Measurements from ENCODE around the gene SORBS1. TPM values are rescaled to one million over a fixed set of nuclear protein-coding genes. Genes with fewer than 3 reads are reported as not detected.

SORBS1 gene
- total and polyA plus RNA-seq, 9 of the 15 experiments (the other 6 are each of a cell fraction or from before 2014, with no cell fraction given), result 2.0 to 13.3 (median 6.5) TPM

- TF ChIP-seq, protein P1, sequence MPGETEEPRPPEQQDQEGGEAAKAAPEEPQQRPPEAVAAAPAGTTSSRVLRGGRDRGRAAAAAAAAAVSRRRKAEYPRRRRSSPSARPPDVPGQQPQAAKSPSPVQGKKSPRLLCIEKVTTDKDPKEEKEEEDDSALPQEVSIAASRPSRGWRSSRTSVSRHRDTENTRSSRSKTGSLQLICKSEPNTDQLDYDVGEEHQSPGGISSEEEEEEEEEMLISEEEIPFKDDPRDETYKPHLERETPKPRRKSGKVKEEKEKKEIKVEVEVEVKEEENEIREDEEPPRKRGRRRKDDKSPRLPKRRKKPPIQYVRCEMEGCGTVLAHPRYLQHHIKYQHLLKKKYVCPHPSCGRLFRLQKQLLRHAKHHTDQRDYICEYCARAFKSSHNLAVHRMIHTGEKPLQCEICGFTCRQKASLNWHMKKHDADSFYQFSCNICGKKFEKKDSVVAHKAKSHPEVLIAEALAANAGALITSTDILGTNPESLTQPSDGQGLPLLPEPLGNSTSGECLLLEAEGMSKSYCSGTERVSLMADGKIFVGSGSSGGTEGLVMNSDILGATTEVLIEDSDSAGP (CRISPR knock-in tag; IDR thresholded peaks at IDR 0.05), result no peak
- TF ChIP-seq SPI1 (IDR thresholded peaks at IDR 0.05; ENCODE audit: borderline replicate concordance, low read depth, low read length), result no peak
- no peak for TF ChIP-seq CBX8 (IDR thresholded peaks at IDR 0.05; ENCODE audit: borderline replicate concordance, extremely low read depth, low read depth, low read length, poor library complexity, severe bottlenecking)
- no peak for TF ChIP-seq AFF1 (IDR thresholded peaks at IDR 0.05; ENCODE audit: low read depth in 1 of 2, partially characterized antibody in 2 of 2)
- TF ChIP-seq MNT (conservative IDR thresholded peaks at IDR 0.05), result no peak
- TF ChIP-seq HNRNPUL1 (IDR thresholded peaks at IDR 0.05; ENCODE audit: low read length), result no peak
- TF ChIP-seq PRMT5 (CRISPR knock-in tag; IDR thresholded peaks at IDR 0.05), result no peak
- TF ChIP-seq PCBP2 (IDR thresholded peaks at IDR 0.05; ENCODE audit: low read depth, low read length, poor library complexity, severe bottlenecking), result no peak
- no peak for TF ChIP-seq PTTG1 (tag; IDR thresholded peaks at IDR 0.05; ENCODE audit: low read depth)
- no peak for TF ChIP-seq ZNF263 (CRISPR knock-in tag; IDR thresholded peaks at IDR 0.05; ENCODE audit: borderline replicate concordance)
- 0 out of 2 replicates have a peak, but pooled peaks have one; percentile 30 for TF ChIP-seq DPF2 (IDR thresholded peaks at IDR 0.05)
- TF ChIP-seq TFAM (CRISPR knock-in tag; conservative IDR thresholded peaks at IDR 0.05), result no peak
- no peak for TF ChIP-seq ERF (CRISPR knock-in tag; IDR thresholded peaks at IDR 0.05)
- no peak for TF ChIP-seq ZBTB33 (CRISPR knock-in tag; IDR thresholded peaks at IDR 0.05)
- TF ChIP-seq ESRRA (IDR thresholded peaks at IDR 0.05; ENCODE audit: borderline replicate concordance, low read depth), result no peak
- TF ChIP-seq ZNF134 (CRISPR knock-in tag; conservative IDR thresholded peaks at IDR 0.05), result no peak
- no peak for TF ChIP-seq NUFIP1 (IDR thresholded peaks at IDR 0.05; ENCODE audit: partially characterized antibody)
- TF ChIP-seq ZNF589 (CRISPR knock-in tag; IDR thresholded peaks at IDR 0.05; ENCODE audit: low read depth), result no peak
- no peak for TF ChIP-seq KDM5B (IDR thresholded peaks at IDR 0.05; ENCODE audit: insufficient replicate concordance, low read depth, low read length)
- no peak for TF ChIP-seq ZNF77 (CRISPR knock-in tag; IDR thresholded peaks at IDR 0.05)
Measured at GRCh38 chr10:95467162-95467599, 94.0 kb downstream of the SORBS1 start (continued).
